ENCODE data around the gene IL1F10. TPM values are rescaled to one million over a fixed set of nuclear protein-coding genes. Genes with fewer than 3 reads are reported as not detected.

IL1F10 gene
- total and polyA plus RNA-seq, 7 donors = not detected

GRCh38 chr2:113027691-113028090 lies 40.1 kb upstream of the IL1F10 start:
- Histone ChIP-seq H3K4me1 (no peaks in the 10 kb centered on the region), H3K36me3 (no peaks in the 10 kb centered on the region), H3K27me3 (peaks cover 0 to 6% (median 0%) of the 10 kb centered on the region in 3 donors), H3K27ac (no peak overlapping the region), H3K9me3 (no peaks in the 10 kb centered on the region), H3K4me3 (no peak overlapping the region)
- intact Hi-C loops (cut with DNase I) = no loop called here
- 83 to 86% methylated on average over 2 of the region's 2 CpGs for WGBS, 2 donors
- TF ChIP-seq POLR2A (IDR thresholded peaks at IDR 0.05) (no peak), EP300 (IDR thresholded peaks at IDR 0.05) (no peak), CTCF (IDR thresholded peaks at IDR 0.05) (no peak), POLR2AphosphoS5 (IDR thresholded peaks at IDR 0.05) (no peak)
- no peak for DNase-seq

GRCh38 chr2:113028112-113028511 lies 39.7 kb upstream of the IL1F10 start:
- TF ChIP-seq EP300 (IDR thresholded peaks at IDR 0.05) (no peak), POLR2A (IDR thresholded peaks at IDR 0.05) (no peak), POLR2AphosphoS5 (IDR thresholded peaks at IDR 0.05) (no peak), CTCF (IDR thresholded peaks at IDR 0.05) (no peak)
- 8 to 18% methylated on average over 1 of the region's 1 CpG for WGBS, 2 donors
- peaks cover 0 to 6% (median 0%) of the 10 kb centered on the region in 3 donors for H3K27me3 ChIP-seq
- no peaks in the 10 kb centered on the region for H3K36me3 ChIP-seq
- no peak overlapping the region for H3K4me3 ChIP-seq
- no peak overlapping the region for H3K27ac ChIP-seq
- H3K9me3 ChIP-seq = no peaks in the 10 kb centered on the region
- H3K4me1 ChIP-seq = no peaks in the 10 kb centered on the region
- intact Hi-C loops (cut with DNase I) = no loop called here
- DNase-seq = no peak

GRCh38 chr2:113032737-113033136 lies 35.0 kb upstream of the IL1F10 start:
- H3K27ac ChIP-seq = no peak overlapping the region
- H3K9me3 ChIP-seq = no peaks in the 10 kb centered on the region
- H3K27me3 ChIP-seq = peaks cover 0 to 6% (median 0%) of the 10 kb centered on the region in 3 donors
- TF ChIP-seq POLR2AphosphoS5 (IDR thresholded peaks at IDR 0.05) (no peak), POLR2A (IDR thresholded peaks at IDR 0.05) (no peak), CTCF (IDR thresholded peaks at IDR 0.05) (no peak), EP300 (IDR thresholded peaks at IDR 0.05) (no peak)
- H3K36me3 ChIP-seq = no peaks in the 10 kb centered on the region
- intact Hi-C loops (cut with DNase I) = no loop called here
- H3K4me1 ChIP-seq = no peaks in the 10 kb centered on the region
- no peak overlapping the region for H3K4me3 ChIP-seq
- no peak for DNase-seq
- 55 to 83% methylated on average over 1 of the region's 1 CpG for WGBS, 2 donors

- 84 to 89% methylated on average over 3 of the region's 3 CpGs for WGBS, 2 donors
- H3K4me1 ChIP-seq = no peaks in the 10 kb centered on the region
- H3K36me3 ChIP-seq = no peaks in the 10 kb centered on the region
- no peak overlapping the region for H3K4me3 ChIP-seq
- no peak for TF ChIP-seq POLR2A (IDR thresholded peaks at IDR 0.05)
- TF ChIP-seq POLR2AphosphoS5 (IDR thresholded peaks at IDR 0.05) = no peak
- no peak for TF ChIP-seq EP300 (IDR thresholded peaks at IDR 0.05)
- TF ChIP-seq CTCF (IDR thresholded peaks at IDR 0.05) = no peak
- no peaks in the 10 kb centered on the region for H3K9me3 ChIP-seq
- no peak overlapping the region for H3K27ac ChIP-seq
- intact Hi-C loops (cut with DNase I) = no loop called here
- H3K27me3 ChIP-seq = peaks cover 0 to 4% (median 0%) of the 10 kb centered on the region in 3 donors
- DNase-seq = no peak
These were observed 33.8 kb upstream of the IL1F10 start for GRCh38 chr2:113034016-113034415.

- DNase-seq = no peak
- H3K4me1 ChIP-seq = no peaks in the 10 kb centered on the region
- H3K9me3 ChIP-seq = no peaks in the 10 kb centered on the region
- no peak overlapping the region for H3K4me3 ChIP-seq
- H3K36me3 ChIP-seq = no peaks in the 10 kb centered on the region
- 95% methylated on average over 9 of the region's 9 CpGs for WGBS, 2 donors
- TF ChIP-seq EP300 (IDR thresholded peaks at IDR 0.05) (no peak), POLR2A (IDR thresholded peaks at IDR 0.05) (no peak), POLR2AphosphoS5 (IDR thresholded peaks at IDR 0.05) (no peak), CTCF (IDR thresholded peaks at IDR 0.05) (no peak)
- no peaks in the 10 kb centered on the region for H3K27me3 ChIP-seq
- H3K27ac ChIP-seq = no peak overlapping the region
- intact Hi-C loops (cut with DNase I) = no loop called here
These were observed 31.0 kb upstream of the IL1F10 start for GRCh38 chr2:113036763-113037162.
